Spleen (tissue), 11 donors: ENCODE results near the gene MYO1D. TPM values are rescaled to one million over a fixed set of nuclear protein-coding genes. Genes with fewer than 3 reads are reported as not detected.
"Not testable (repeated sequence)": the region's sequence is repeated elsewhere in the genome, so short reads cannot be mapped to it uniquely, and the experiment has no call there.

Source experiments
- DNase-seq: peaks from one replicate; pipeline ENCODE4 v3.0.0-alpha.2; 2020
- H3K27ac ChIP-seq, 8 donors: fragments of 200-600 bp; sonication (generic) in 7 of 8; 1 replicate in 4 of 8; 2 replicates in 4 of 8; pipeline versions ENCODE4 v1.5.0 to v1.8.0; 2016 to 2021; ENCODE audit warnings: inconsistent platforms in 4 of 8, mild to moderate bottlenecking in 4 of 8, moderate library complexity in 1 of 8
- H3K27me3 ChIP-seq, 7 donors: fragments of 200-600 bp; sonication (generic) in 6 of 7; replicated peaks in 1 of 7; 1 replicate in 4 of 7; 2 replicates in 3 of 7; pipeline versions ENCODE4 v1.5.0 to v1.8.0; 2016 to 2021; ENCODE audit warnings: inconsistent platforms in 3 of 7, mild to moderate bottlenecking in 1 of 7
- H3K36me3 ChIP-seq, 6 donors: fragments of 200-600 bp; sonication (generic) in 5 of 6; 1 replicate in 4 of 6; 2 replicates in 2 of 6; pipeline versions ENCODE4 v1.5.0 to v1.8.0; 2016 to 2021; ENCODE audit warnings: inconsistent platforms in 2 of 6
- H3K4me1 ChIP-seq, 6 donors: fragments of 200-600 bp; sonication (generic) in 5 of 6; 1 replicate in 3 of 6; 2 replicates in 3 of 6; pipeline versions ENCODE4 v1.5.0 to v1.8.0; 2016 to 2021; ENCODE audit warnings: inconsistent platforms in 3 of 6
- H3K4me3 ChIP-seq, 8 donors: fragments of 200-600 bp; sonication (generic) in 7 of 8; 1 replicate in 4 of 8; 2 replicates in 4 of 8; pipeline versions ENCODE4 v1.5.0 to v1.8.0; 2016 to 2021; ENCODE audit warnings: inconsistent platforms in 4 of 8, mild to moderate bottlenecking in 4 of 8, moderate library complexity in 2 of 8
- H3K9me3 ChIP-seq, 8 donors: fragments of 200-600 bp; sonication (generic) in 7 of 8; 1 replicate in 4 of 8; 2 replicates in 4 of 8; pipeline versions ENCODE4 v1.5.0 to v1.8.0; 2016 to 2021; ENCODE audit warnings: inconsistent platforms in 4 of 8
- CTCF ChIP-seq, 11 experiments: fragments of 200-600 bp in 7 of 11; fragments of 450-650 bp in 4 of 11; sonication (generic) in 4 of 11; IDR thresholded peaks in 8 of 11; conservative IDR thresholded peaks in 3 of 11; 1 replicate in 7 of 11; 2 replicates in 4 of 11; pipeline versions ENCODE4 v1.4.0 to v1.8.0; 2016 to 2021; ENCODE audit warnings: antibody characterized with exemption in 11 of 11, inconsistent platforms in 4 of 11, mild to moderate bottlenecking in 1 of 11
- POLR2A ChIP-seq, 3 donors: fragments of 450-650 bp; IDR thresholded peaks; one replicate each; pipeline ENCODE4 v1.5.1; 2017; ENCODE audit warnings: antibody characterized with exemption in 3 of 3, mild to moderate bottlenecking in 1 of 3
- POLR2AphosphoS5 ChIP-seq, 3 donors: sonication (generic); formaldehyde crosslinking; IDR thresholded peaks; one replicate each; pipeline ENCODE4 v1.5.1; 2017; ENCODE audit warnings: antibody characterized with exemption in 3 of 3
- WGBS, 5 donors: extraction: QIAGEN DNeasy Blood & Tissue Kit in 3 of 5; methylation state at CpG; one replicate each; pipeline versions ENCODE4 v1.1.5 to v1.1.7; 2013 to 2018; 5-methylcytosine and 5-hydroxymethylcytosine counted together
- intact Hi-C: fragments of 100-400 bp; cut with DNase I; formaldehyde crosslinking; loops from one replicate; pipeline ENCODE4 v1.15.0; 2023; ENCODE audit warnings: low total_unique reads
- polyA plus RNA-seq, 3 donors: library from polyadenylated mRNA; stranded (reverse); fragments of 200-250 nt; gene quantifications; one replicate each; pipeline ENCODE4 v1.2.1, GENCODE V29; 2013
- total RNA-seq, 7 donors: library from RNA; depleted of rRNA in 3 of 7; stranded (reverse); fragments of >200 nt in 3 of 7; fragmentation: NEBNext Ultra II Directional in 4 of 7; extraction: Animal tissue kit (Norgen Biotek cat#: 25700) in 4 of 7; gene quantifications; one replicate each; pipeline versions ENCODE4 v1.1.0 to v1.2.1, GENCODE V29; 2016 to 2021
- donor health status: healthy with polysubstance abuse.
- donor health status: DM: no; HTN: no; CAD: no; lungs with moderate emphysema.
- donor health status: DM: no; HTN: no; CAD: no.
- donor health status: Bipolar disorder and iron deficiency.
- donor health status: healthy.
- donor health status: DM: no; HTN: no; CAD: no.
- donor health status: DM: yes; HTN: yes; CAD: no.

The MYO1D gene
- total and polyA plus RNA-seq, 10 donors: 2.3 to 36.4 (median 23.4) TPM

- Histone ChIP-seq H3K4me1 (no peaks in the 10 kb centered on the region), H3K9me3 (peaks cover 0 to 14% (median 12%) of the 10 kb centered on the region in 8 donors), H3K4me3 (no peak overlapping the region), H3K36me3 (peaks cover 0 to 37% (median 0%) of the 10 kb centered on the region in 6 donors), H3K27ac (no peak overlapping the region), H3K27me3 (no peaks in the 10 kb centered on the region)
- no peak for DNase-seq
- no peak for TF ChIP-seq POLR2A (IDR thresholded peaks at IDR 0.05)
- no peak for TF ChIP-seq CTCF (IDR thresholded peaks at IDR 0.05 in 8 of 11, conservative IDR thresholded peaks at IDR 0.05 in 3 of 11)
- no peak for TF ChIP-seq POLR2AphosphoS5 (IDR thresholded peaks at IDR 0.05)
- 86 to 94% (median 91%) methylated on average over 5 of the region's 5 CpGs for WGBS, 5 donors
- intact Hi-C loops: no loop called here
Observed at GRCh38 chr17:32723310-32723955, 153.5 kb downstream of the MYO1D start.

- no peaks in the 10 kb centered on the region for H3K27me3 ChIP-seq
- intact Hi-C loops: no loop called here
- H3K4me3 ChIP-seq: no peak overlapping the region
- no peaks in the 10 kb centered on the region for H3K4me1 ChIP-seq
- no peak overlapping the region for H3K27ac ChIP-seq
- no peak for DNase-seq
- 92 to 98% (median 96%) methylated on average over 6 of the region's 6 CpGs for WGBS, 5 donors
- TF ChIP-seq POLR2A (IDR thresholded peaks at IDR 0.05) (no peak), CTCF (IDR thresholded peaks at IDR 0.05 in 8 of 11, conservative IDR thresholded peaks at IDR 0.05 in 3 of 11) (no peak), POLR2AphosphoS5 (IDR thresholded peaks at IDR 0.05) (no peak)
- peaks cover 0 to 14% (median 12%) of the 10 kb centered on the region in 8 donors for H3K9me3 ChIP-seq
- peaks cover 0 to 39% (median 0%) of the 10 kb centered on the region in 6 donors for H3K36me3 ChIP-seq
Observed at GRCh38 chr17:32722733-32723132, 154.2 kb downstream of the MYO1D start.

GRCh38 chr17:32720671-32721070 is 156.3 kb downstream of the MYO1D start:
- no peak for DNase-seq
- Histone ChIP-seq H3K4me3 (no peak overlapping the region), H3K27me3 (no peaks in the 10 kb centered on the region), H3K27ac (no peak overlapping the region), H3K9me3 (peaks cover 0 to 9% (median 7%) of the 10 kb centered on the region in 8 donors), H3K4me1 (no peaks in the 10 kb centered on the region), H3K36me3 (peaks cover 0 to 39% (median 0%) of the 10 kb centered on the region in 6 donors)
- 93 to 98% (median 95%) methylated on average over 5 of the region's 5 CpGs for WGBS, 5 donors
- intact Hi-C loops: no loop called here
- TF ChIP-seq CTCF (IDR thresholded peaks at IDR 0.05 in 8 of 11, conservative IDR thresholded peaks at IDR 0.05 in 3 of 11): no peak
- no peak for TF ChIP-seq POLR2AphosphoS5 (IDR thresholded peaks at IDR 0.05)
- TF ChIP-seq POLR2A (IDR thresholded peaks at IDR 0.05): no peak

GRCh38 chr17:32719689-32720088 is 157.2 kb downstream of the MYO1D start:
- DNase-seq: no peak
- intact Hi-C loops: no loop called here
- 94 to 100% (median 97%) methylated on average over 1 of the region's 1 CpG for WGBS, 5 donors
- Histone ChIP-seq H3K4me3 (no peak overlapping the region), H3K9me3 (peaks cover 0 to under 1% (median 0%) of the 10 kb centered on the region in 8 donors), H3K36me3 (peaks cover 0 to 31% (median 0%) of the 10 kb centered on the region in 6 donors), H3K27me3 (no peaks in the 10 kb centered on the region), H3K4me1 (no peaks in the 10 kb centered on the region), H3K27ac (no peak overlapping the region)
- TF ChIP-seq CTCF (IDR thresholded peaks at IDR 0.05 in 8 of 11, conservative IDR thresholded peaks at IDR 0.05 in 3 of 11) (no peak), POLR2A (IDR thresholded peaks at IDR 0.05) (no peak), POLR2AphosphoS5 (IDR thresholded peaks at IDR 0.05) (no peak)

GRCh38 chr17:32714922-32715321 is 162.0 kb downstream of the MYO1D start:
- DNase-seq, H3K9me3 ChIP-seq, intact Hi-C loops, H3K27ac ChIP-seq, H3K4me1 ChIP-seq, H3K4me3 ChIP-seq, H3K27me3 ChIP-seq: not testable (repeated sequence)
- H3K36me3 ChIP-seq: peaks cover 0 to 22% (median 0%) of the 10 kb centered on the region in 6 donors
- WGBS, 5 donors: 71 to 85% (median 78%) methylated on average over 3 of the region's 3 CpGs

- intact Hi-C loops, H3K9me3 ChIP-seq, H3K4me3 ChIP-seq, DNase-seq, H3K27me3 ChIP-seq, H3K4me1 ChIP-seq, H3K27ac ChIP-seq: not testable (repeated sequence)
- peaks cover 0 to 22% (median 0%) of the 10 kb centered on the region in 6 donors for H3K36me3 ChIP-seq
- 98 to 100% (median 98%) methylated on average over 3 of the region's 3 CpGs for WGBS, 5 donors
Observed at GRCh38 chr17:32714206-32714605, 162.7 kb downstream of the MYO1D start.
